ENCODE measurements around the gene RBFOX2.

GRCh38 chr22:35728639-35729308, 299.9 kb downstream of the RBFOX2 start:
- TF ChIP-seq CTCF (conservative IDR thresholded peaks at IDR 0.05 in 1 of 2, IDR thresholded peaks at IDR 0.05 in 1 of 2; ENCODE audit: extremely low read depth in 1 of 2, insufficient read depth in 1 of 2, low read depth in 1 of 2, low read length in 2 of 2) (peak in 1 of 2 donors; percentile 25), EZH2 (IDR thresholded peaks at IDR 0.05; ENCODE audit: borderline replicate concordance, low read length) (no peak)
